ENCODE measurements around the gene EN2.

- TF ChIP-seq CTCF (IDR thresholded peaks at IDR 0.05; ENCODE audit: poor library complexity) (no peak), EZH2 (IDR thresholded peaks at IDR 0.05; ENCODE audit: borderline replicate concordance) (no peak)
Measured at GRCh38 chr7:155447603-155448002, 10.3 kb upstream of the EN2 start.

Measured in hepatocyte (in vitro differentiated cells).